HG03460 (cell line): ENCODE measurements around the gene TTLL13.
"Not testable (repeated sequence)": the region's sequence is repeated elsewhere in the genome, so short reads cannot be mapped to it uniquely, and the experiment has no call there.

Experiments used
- ATAC-seq: cut with Tn5 transposase; IDR thresholded peaks from one replicate; pipeline ENCODE4 v1.9.1; 2021; ENCODE audit not compliant: unreplicated experiment

The TTLL13 gene

DNA sequence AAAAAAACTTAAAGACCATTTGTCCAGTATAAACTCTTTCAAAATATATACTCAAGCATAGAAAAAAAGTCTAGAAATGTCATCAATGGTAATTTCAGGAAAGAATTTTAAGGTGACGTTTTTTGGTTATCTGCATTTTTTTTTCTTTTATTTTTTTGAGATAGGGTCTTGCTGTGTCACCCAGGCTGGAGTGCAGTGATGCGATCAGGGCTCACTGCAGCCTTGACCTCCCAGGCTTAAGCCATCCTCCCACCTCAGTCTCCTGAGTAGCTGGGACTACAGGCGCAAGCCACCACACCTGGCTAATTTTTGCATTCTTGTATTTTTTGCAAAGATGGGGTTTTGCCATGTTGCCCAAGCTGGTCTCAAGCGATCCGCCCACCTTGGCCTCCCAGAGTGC lies 31.4 kb downstream of the TTLL13 start:
- not testable (repeated sequence) for ATAC-seq

DNA sequence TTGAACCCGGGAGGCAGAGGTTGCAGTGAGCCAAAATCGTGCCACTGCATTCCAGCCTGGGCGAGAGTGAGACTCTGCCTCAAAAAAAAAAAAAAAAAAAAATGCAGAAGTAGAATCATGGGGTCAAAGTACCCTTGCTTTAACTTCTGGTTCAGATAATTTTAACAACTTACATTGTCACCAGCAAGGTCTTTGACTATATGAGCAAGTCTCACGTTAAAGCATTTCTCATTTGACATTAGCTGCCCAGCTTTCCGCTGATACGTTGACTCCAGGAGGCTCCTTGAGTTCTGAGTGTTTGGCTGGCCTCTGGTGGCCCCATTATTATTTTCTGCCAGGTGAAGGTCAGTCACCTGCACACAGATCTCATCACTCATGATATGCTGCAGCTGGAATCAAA lies 32.3 kb downstream of the TTLL13 start:
- not testable (repeated sequence) for ATAC-seq

- no peak for ATAC-seq
These were observed 37.3 kb downstream of the TTLL13 start for GRCh38 chr15:90286678-90287077.

- ATAC-seq = no peak
These were observed 37.7 kb downstream of the TTLL13 start for GRCh38 chr15:90287101-90287500.

GRCh38 chr15:90287946-90288345 lies 38.6 kb downstream of the TTLL13 start:
- ATAC-seq = no peak

DNA sequence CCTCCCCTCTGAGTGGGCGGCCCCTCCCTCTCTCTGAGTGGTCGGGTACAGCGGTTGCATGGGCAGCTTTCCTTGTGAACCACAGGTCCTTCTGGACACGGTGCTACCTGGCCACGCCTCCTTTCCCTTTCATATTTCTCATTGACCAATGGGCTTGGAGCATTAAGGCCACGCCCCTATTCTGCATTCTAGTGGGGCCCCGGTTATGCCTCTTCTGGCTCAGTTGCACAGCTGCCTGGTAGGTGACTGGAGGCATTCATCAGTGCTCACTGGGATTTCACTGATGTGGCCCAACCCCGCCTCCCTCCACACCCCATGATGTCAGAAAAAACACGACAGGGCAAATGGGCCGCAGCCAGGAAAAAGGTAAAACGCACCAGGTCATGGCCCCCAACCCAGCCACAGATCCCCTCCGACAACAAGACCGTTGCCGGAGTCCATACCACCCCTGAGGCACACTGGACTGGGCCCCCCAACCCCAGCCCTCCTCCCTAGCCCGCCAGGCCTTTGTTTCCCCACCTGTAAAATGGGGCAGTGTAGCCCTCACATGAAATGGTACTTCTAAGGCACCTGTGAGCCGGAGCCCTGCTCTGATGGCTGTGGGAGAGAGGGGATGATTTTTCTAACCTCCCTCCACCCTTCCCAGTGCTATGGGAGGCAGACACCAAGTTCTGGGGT lies 42.5 kb downstream of the TTLL13 start:
- ATAC-seq = no peak

DNA sequence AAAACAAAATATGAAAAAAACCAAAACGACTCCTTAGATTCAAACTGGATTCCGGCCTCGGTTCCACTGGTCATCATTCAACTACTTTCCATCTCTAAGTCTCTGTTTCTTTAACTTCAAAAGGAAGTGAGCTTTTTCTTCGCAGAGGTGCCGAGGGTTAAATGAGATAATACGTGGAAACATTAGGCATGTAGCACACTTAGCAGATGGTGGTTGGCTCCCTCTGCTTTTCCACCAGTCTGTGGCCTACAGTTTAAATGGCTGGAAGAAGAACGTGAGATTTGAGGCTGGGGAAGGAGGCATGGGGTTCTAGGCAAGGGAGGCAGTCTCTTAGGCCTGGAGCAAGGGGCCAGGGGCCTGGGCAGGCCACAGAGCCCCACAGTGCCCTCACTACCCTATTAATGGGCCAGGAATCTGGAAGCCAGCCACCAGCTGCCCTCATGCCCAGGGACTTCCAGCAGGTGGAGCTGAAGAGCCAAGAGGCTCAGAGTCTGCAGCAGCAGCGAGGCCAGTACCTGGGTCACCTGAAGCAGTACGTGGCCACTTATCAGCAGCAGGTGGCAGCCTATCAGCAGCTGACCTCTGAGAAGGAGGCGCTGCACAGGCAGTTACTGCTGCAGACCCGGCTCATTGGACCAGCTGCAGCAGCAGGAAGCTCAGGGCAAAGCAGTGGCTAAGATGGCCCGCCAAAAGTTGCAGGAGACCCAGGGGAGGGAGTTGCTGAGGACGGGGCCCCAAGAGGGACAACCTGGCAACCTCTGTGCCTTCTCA lies 43.9 kb downstream of the TTLL13 start:
- not testable (repeated sequence) for ATAC-seq

DNA sequence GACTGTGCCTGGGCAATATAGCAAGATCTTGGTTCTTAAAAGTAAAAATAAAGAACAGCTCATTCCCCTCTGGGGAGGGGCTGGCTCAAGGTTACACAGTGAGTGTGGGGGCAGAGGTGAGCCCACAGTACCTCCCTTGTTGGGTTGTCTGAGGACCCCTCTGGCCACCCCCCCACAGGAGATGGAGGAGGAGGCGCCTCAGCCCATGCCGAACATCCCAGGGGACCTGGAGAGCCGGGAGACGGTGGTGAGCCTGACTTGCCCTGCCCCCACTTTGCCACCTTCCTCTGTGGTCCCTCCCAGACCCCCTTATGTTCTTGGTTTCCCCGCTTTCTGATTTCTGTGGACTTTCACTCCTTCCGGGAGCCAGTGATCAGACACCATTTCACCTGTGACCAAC lies 44.8 kb downstream of the TTLL13 start:
- no peak for ATAC-seq

DNA sequence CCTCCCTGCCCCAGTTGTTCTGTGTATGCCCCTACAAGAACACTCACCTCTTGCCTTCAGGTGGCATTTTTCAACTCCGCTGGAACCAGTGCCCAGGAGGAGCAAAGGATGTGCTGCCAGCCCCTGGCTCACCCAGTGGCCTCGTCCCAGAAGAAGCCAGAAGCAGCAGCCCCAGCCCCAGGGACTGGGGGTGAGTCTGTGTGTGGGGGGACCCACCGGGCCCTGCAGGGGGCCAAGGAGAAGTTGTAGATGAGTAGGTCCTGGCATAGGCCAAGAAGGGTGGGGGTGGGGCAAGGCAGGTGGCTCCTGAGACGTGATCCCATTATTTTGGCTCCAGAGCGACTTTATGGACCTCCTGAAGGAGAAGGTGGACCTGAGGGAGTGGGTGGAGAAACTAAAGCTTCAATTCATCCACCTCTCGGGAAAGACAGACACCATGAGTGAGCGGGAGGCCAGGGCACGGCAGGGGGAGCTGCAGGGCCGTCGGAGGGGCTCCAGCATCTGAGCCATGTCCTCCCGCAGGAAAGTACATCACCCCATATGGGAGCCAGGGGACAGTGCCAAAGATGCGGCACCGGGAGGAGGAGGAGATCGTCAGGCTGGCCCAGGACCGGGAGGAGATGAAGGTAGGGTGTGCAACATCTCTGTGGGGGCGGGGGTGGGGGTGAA lies 45.4 kb downstream of the TTLL13 start:
- no peak for ATAC-seq

- ATAC-seq = no peak
These were observed 45.9 kb downstream of the TTLL13 start for GRCh38 chr15:90295270-90295648.

DNA sequence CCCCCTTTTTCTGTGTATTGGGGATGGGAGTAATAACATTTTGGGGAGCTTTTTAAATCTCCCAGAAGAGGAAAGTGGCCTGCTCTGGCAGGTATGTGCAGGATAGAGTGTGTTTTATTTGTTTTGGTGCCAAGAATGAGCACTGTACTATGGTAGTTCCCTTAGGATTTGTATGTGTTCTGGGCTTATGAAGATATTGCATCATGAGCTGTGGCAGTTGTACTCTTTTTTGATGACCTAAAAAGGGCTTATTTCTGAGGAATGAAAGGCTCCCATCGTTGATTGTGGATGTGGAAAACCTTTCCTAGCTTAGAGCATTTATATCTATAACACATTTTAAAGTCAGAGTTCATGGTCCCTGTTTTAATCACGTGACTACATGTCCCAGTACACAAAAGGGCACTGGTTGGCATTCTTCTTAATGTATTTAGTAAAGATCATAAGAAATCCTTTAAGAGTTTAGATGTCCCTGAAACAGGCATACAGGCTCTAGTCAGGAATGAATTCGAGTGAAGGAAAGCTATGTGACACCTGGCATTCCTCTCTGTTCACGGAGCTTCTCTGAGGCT lies 47.0 kb downstream of the TTLL13 start:
- not testable (repeated sequence) for ATAC-seq

DNA sequence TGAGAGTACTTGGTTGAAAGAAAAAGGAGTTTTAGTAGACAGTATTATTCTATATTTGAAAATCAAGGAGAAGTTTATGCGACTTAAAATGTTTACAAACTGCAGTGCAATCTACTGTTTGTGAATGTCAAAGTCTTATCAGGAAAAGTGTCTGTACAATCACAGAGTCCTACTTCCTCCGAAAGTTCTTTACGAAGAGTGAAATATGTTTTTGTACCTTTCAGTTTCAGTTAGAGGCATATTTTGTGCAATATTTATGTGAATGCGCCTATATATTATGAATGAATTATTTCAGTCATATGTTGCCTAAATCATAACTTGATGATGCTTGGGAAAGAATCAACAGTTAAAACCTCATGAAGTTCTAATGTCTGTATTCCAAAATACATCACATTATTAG lies 47.7 kb downstream of the TTLL13 start:
- no peak for ATAC-seq

DNA sequence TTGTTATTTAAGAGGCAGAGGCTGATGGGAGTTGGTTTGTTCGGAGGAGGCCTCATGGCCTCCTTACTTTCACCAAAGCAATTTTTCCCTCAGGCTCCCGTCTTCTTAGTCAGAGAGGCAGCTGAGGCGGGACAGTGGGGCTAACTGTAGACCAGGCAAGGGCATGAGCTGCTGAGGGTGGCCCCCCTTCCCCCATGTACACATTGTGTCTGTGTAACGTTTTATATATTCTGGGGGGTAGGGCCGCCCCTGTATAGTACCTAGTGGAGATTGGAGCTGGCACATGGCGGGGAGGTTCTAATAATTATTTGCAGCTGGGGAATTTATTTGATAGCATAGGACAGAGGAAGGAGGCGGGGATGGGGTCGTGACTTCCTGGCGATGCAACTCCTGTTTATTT lies 51.2 kb downstream of the TTLL13 start:
- no peak for ATAC-seq

DNA sequence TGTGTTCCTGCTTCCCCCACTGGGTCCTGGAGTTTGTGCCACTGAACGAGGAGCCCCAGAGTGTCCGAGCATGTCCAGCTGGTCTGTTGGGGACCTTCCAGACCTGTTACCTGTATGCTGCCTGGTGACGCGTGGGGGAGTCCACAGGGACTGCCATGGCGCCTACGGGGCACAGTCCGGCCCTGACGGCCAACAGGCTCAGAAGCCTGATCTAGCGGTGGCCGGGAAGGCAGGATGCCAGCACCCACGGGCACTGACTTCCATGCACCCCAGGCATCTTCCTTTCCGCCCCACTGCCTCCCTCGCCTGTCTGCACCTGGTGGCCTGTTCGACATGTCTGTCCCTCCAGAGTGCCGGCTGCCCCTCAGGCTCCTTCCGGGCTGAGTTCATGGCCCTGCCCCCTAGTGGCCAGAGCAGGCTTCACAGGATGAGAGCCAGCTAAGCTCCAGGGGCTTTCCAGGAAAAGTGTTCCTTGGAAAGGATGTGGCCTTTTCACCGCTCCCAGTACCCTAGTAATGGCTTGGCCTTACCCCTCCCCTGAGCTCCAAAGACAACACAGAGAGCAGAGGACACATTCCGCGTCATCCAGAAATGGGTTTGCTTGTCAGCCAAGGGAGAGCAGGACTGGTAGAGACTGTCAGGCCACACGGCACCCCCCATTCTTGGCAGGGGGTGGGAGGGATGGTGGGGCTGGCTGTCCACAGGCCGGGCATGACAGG lies 51.8 kb downstream of the TTLL13 start:
- no peak for ATAC-seq

GRCh38 chr15:90301707-90302300 lies 52.4 kb downstream of the TTLL13 start:
- no peak for ATAC-seq

DNA sequence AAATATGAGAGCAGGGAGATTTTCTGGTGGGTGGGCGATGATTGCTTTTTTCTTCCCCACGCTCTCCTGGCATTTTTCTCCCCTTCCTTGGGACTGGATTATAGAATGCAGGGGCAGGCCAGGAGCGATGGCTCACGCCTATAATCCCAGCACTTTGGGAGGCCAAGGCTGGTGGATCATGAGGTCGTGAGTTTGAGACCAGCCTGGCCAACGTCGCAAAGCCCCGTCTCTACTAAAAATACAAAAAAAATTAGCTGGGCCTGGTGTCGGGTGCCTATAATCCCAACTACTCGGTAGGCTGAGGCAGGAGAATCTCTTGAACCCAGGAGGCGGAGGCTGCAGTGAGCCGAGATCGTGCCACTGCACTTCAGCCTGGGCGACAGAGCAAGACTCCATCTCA lies 56.0 kb downstream of the TTLL13 start:
- not testable (repeated sequence) for ATAC-seq

DNA sequence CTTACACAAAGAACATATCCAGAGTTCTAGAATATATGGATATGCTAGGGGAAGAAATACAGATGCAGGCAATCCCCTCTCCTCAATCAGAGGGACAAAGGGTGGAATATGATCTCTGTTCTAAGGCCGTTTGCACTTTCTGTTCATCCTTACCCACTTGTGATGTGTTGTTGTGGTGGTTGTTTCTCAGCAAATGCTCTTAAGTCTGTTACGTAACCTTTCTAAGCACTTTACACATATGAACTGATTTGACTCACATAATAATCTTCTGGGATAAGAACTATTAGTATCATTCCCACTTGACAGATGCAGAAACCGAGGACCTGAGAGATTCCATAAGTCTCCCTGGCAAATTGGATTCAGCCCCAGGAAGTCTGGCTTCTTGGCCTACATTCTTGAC lies 56.6 kb downstream of the TTLL13 start:
- ATAC-seq = no peak

DNA sequence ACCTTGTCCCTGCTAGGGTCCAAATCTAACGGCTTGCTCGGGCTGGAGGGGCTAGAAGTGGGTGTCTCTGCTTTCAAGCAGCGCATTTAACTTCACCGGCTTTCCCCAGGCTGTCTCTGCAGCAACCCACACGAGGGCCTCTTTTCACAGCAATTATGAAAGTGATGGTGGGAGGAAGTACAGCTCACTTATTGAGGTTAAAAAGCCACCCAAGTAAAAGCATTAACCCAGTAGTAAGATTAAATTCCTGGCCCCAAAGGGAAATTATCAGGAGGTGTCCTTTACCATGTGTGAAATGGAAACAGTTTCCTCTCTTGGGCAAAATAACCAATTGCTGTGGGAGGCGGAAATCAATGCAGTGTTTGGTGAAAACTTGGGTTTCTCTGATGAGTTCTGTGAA lies 57.2 kb downstream of the TTLL13 start:
- ATAC-seq = peak; percentile 57

DNA sequence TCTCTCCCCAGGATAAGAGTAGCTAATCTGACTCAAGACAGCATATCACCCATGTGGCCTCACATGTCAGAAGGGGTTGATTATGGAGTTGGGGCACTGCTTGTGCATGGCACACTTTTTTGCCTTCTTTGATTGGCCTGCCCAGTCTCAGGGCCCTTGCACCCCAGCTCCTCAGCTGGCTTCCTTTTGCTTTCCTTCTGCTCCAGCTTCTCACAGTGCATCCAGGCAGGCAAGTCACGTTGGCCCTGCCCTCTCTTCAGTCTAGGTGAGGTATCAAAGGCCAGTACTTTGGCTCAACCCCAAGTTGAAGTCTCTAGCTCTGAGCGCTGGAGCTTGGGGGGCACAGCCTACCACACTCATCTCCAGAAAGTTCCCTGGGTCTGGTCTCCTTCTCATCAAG lies 58.3 kb downstream of the TTLL13 start:
- no peak for ATAC-seq

DNA sequence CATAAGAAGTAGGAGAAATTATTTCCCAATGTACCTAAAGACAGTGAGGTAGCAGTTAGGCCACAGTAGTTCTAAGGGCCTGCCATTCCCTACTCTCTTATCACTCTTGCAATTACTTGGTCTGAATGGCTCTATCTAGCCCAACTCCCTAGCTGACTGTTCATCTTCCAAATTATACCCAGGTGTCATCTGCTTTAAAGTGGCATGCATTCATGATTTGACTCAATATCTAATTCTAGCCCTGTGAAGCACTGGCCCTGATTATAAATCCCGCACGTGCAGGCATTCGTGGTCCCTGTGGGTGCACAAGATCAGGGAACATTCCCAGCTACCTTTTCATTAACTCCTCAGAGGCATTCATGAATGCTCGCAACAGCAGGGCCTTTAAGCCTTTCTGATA lies 59.7 kb downstream of the TTLL13 start:
- no peak for ATAC-seq
